ENCODE measurements around the gene GRHL3.

DNA sequence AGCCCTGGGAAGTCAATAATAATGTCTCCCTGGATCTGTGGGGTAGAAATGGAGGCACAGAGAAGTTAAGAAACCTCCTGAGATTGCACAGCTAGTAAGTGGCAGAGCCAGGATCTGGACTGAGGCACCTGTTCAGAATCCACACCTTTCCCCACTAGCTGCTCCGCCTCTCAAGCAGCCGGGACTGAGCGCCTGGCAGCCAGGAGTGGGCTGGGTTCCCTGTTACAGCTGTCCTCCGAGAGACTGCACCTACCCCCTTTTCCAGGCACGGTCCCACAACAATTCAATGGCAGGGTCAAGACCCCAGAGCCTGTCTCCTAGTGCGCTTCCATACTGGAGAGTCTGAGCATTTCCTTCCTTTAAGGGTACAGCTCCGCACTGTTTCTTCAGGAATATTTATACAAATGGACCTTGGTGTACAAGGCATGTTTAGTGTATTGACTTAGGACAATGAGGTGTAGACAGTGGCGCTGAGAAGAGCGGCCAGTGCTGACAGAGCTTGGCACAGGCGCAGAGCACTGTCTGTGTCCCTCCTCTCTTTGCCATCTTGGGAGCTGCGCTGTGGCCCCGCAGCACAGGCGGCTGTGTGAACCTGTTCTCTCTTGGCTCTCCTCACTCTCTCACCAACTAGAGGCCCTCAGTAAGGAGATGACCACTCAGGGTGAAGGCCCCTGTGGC lies 24.4 kb downstream of the GRHL3 start:
- TF ChIP-seq EZH2 (IDR thresholded peaks at IDR 0.05; ENCODE audit: insufficient read depth, poor library complexity, severe bottlenecking) (no peak), EZH2phosphoT487 (IDR thresholded peaks at IDR 0.05; ENCODE audit: insufficient read depth, low read depth) (no peak)
